ENCODE measurements around the gene ZNF230.

Gene ZNF230

GRCh38 chr19:44050740-44051649 lies 48.2 kb downstream of the ZNF230 start:
- DNase-seq, result peak; percentile 98

- peak; percentile 99 for DNase-seq
Measured at GRCh38 chr19:44051650-44052402, 49.1 kb downstream of the ZNF230 start, which contains the start of gene ZNF223. Gene ZNF223 (plus strand): TSS chr19:44052036. CDS start chr19:44055177, 3,141 bp downstream.

DNA sequence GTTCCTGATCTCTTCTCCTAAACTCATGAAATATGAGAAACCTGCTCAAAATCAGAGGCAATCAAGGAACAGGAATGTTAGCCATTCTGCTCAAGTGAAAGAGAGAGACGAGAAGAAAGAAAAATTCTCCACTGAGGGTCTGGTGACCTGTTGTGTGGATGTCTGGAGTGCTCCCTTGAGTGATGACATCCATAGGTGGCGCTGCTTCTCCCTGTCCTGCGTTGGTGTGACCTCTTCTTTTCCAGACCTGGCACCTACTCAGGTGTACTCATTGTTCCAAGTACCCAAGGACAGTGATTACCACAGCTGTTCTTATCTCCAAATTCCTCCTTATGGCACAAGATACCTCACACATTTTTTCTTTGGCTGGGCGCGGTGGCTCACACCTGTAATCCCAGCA lies 53.1 kb downstream of the ZNF230 start:
- peak; percentile 44 for DNase-seq

DNA sequence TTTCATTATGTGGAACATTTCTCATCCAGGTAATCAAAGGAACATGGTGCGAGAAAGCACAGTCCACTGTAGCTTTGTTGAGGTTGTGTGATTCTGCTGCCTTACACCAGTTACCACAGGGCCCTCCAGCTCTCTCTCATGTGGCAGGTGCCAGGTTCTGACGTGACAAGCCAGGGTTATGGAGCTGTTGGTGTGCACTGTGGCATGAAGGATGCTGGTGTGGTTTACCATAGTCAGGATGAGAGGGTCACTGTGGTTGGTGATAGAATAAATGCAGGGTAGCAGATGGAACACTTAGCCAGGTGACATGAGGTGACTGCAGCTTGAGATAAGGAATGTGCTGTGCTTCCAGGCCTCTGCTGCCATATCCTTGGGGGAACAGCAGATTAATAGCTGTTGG lies 56.5 kb downstream of the ZNF230 start:
- DNase-seq, result no peak

DNA sequence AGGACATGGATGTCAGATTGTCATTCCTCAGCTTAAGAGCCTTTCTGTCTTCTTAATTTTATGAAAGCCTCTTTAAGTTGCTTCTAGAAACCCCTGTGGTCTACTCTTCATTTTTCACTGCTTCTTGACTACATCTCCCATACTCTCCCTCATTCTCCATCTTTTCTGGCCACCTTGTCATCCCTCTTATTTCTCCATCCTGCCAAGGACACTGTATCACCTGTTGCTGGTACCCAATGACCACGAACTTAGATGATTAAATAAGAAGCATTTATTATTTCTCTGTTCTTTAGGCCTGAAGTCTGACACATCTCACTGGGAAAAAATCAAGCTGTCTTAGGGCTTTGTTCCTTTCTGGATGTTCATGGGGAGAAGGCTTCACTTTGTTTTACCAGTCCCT lies 58.3 kb downstream of the ZNF230 start:
- no peak for DNase-seq
